ENCODE measurements around the gene GATD1.

Gene GATD1

GRCh38 chr11:786235-787083 lies 9.2 kb upstream of the GATD1 start:
- Histone ChIP-seq H3K79me2 (no peaks in the 10 kb centered on the region), H3K27me3 (ENCODE audit: control insufficient read depth, insufficient read depth, low read length) (no peaks in the 10 kb centered on the region), H3K4me1 (no peaks in the 10 kb centered on the region), H3K27ac (no peak overlapping the region), H3K9me3 (ENCODE audit: control insufficient read depth, low read length) (no peaks in the 10 kb centered on the region), H2AFZ (no peak overlapping the region), H3K9ac (no peak overlapping the region), H3K4me3 (ENCODE audit: low read depth, low read length) (no peak overlapping the region), H3K36me3 (ENCODE audit: control insufficient read depth, insufficient read depth, low read length) (no peaks in the 10 kb centered on the region), H3K4me2 (ENCODE audit: low read length) (no peak overlapping the region)
- TF ChIP-seq CTCF (IDR thresholded peaks at IDR 0.05): no peak

GRCh38 chr11:783581-784015 lies 6.3 kb upstream of the GATD1 start:
- Histone ChIP-seq H3K36me3 (ENCODE audit: control insufficient read depth, insufficient read depth, low read length) (no peaks in the 10 kb centered on the region), H3K79me2 (no peaks in the 10 kb centered on the region), H3K4me3 (ENCODE audit: low read depth, low read length) (no peak overlapping the region), H3K27ac (no peak overlapping the region), H3K4me2 (ENCODE audit: low read length) (no peak overlapping the region), H2AFZ (no peak overlapping the region), H3K4me1 (no peaks in the 10 kb centered on the region), H3K27me3 (ENCODE audit: control insufficient read depth, insufficient read depth, low read length) (no peaks in the 10 kb centered on the region), H3K9me3 (ENCODE audit: control insufficient read depth, low read length) (no peaks in the 10 kb centered on the region), H3K9ac (no peak overlapping the region)
- TF ChIP-seq CTCF (IDR thresholded peaks at IDR 0.05): peak; percentile 46

GRCh38 chr11:782264-783174 lies 5.2 kb upstream of the GATD1 start:
- Histone ChIP-seq H3K27ac (no peak overlapping the region), H3K79me2 (no peaks in the 10 kb centered on the region), H3K9ac (no peak overlapping the region), H2AFZ (no peak overlapping the region), H3K4me2 (ENCODE audit: low read length) (no peak overlapping the region), H3K36me3 (ENCODE audit: control insufficient read depth, insufficient read depth, low read length) (no peaks in the 10 kb centered on the region), H3K9me3 (ENCODE audit: control insufficient read depth, low read length) (no peaks in the 10 kb centered on the region), H3K4me1 (no peaks in the 10 kb centered on the region), H3K4me3 (ENCODE audit: low read depth, low read length) (no peak overlapping the region), H3K27me3 (ENCODE audit: control insufficient read depth, insufficient read depth, low read length) (no peaks in the 10 kb centered on the region)
- TF ChIP-seq CTCF (IDR thresholded peaks at IDR 0.05): no peak

GRCh38 chr11:779955-780532 lies 2.8 kb upstream of the GATD1 start:
- Histone ChIP-seq H2AFZ (no peak overlapping the region), H3K4me1 (no peaks in the 10 kb centered on the region), H3K79me2 (peaks cover 4% of the 10 kb centered on the region), H3K27ac (no peak overlapping the region), H3K4me2 (ENCODE audit: low read length) (no peak overlapping the region), H3K4me3 (ENCODE audit: low read depth, low read length) (no peak overlapping the region), H3K27me3 (ENCODE audit: control insufficient read depth, insufficient read depth, low read length) (no peaks in the 10 kb centered on the region), H3K9me3 (ENCODE audit: control insufficient read depth, low read length) (no peaks in the 10 kb centered on the region), H3K9ac (no peak overlapping the region), H3K36me3 (ENCODE audit: control insufficient read depth, insufficient read depth, low read length) (no peaks in the 10 kb centered on the region)
- no peak for TF ChIP-seq CTCF (IDR thresholded peaks at IDR 0.05)
